MM.1S (cell line): ENCODE data around the gene AGBL4.

Experiments used
- DNase-seq: peaks from one replicate; pipeline ENCODE4 v3.0.0-alpha.2; 2015
- H2AFZ ChIP-seq: fragments of 300-600 bp; sonication (generic); 2 replicates; pipeline ENCODE4 v1.6.0; 2016; ENCODE audit warnings: antibody characterized with exemption, low read length
- H3F3A ChIP-seq: fragments of 300-600 bp; sonication (generic); 2 replicates; pipeline ENCODE4 v1.6.1; 2016; ENCODE audit warnings: mild to moderate bottlenecking, antibody characterized with exemption, low read length, moderate library complexity, mixed read lengths; ENCODE audit not compliant: insufficient read depth
- H3K27ac ChIP-seq: fragments of 300-600 bp; sonication (generic); 2 replicates; pipeline ENCODE4 v1.5.1; 2016; ENCODE audit warnings: mild to moderate bottlenecking, low read length
- H3K27me3 ChIP-seq: fragments of 300-600 bp; sonication (generic); replicated peaks from 2 replicates; pipeline ENCODE4 v1.6.0; 2016; ENCODE audit warnings: low read length; ENCODE audit not compliant: insufficient read depth
- H3K36me3 ChIP-seq: fragments of 300-600 bp; sonication (generic); replicated peaks from 2 replicates; pipeline ENCODE4 v1.6.1; 2016; ENCODE audit warnings: mild to moderate bottlenecking, low read length, mixed read lengths; ENCODE audit not compliant: insufficient read depth
- H3K4me1 ChIP-seq: fragments of 300-600 bp; sonication (generic); 2 replicates; pipeline ENCODE4 v1.6.1; 2016; ENCODE audit warnings: low read length, mixed read lengths
- H3K4me2 ChIP-seq: fragments of 300-600 bp; sonication (generic); 2 replicates; pipeline ENCODE4 v1.6.0; 2016; ENCODE audit warnings: low read depth, low read length
- H3K4me3 ChIP-seq: fragments of 300-600 bp; sonication (generic); 2 replicates; pipeline ENCODE4 v1.5.1; 2016; ENCODE audit warnings: low read length, mixed read lengths
- H3K79me2 ChIP-seq: fragments of 300-600 bp; sonication (generic); 2 replicates; pipeline ENCODE4 v1.6.1; 2016; ENCODE audit warnings: mixed run types, low read length, mixed read lengths
- H3K9ac ChIP-seq: fragments of 300-600 bp; sonication (generic); 2 replicates; pipeline ENCODE4 v1.6.1; 2016; ENCODE audit warnings: low read length, mixed read lengths
- H3K9me2 ChIP-seq: fragments of 300-600 bp; sonication (generic); replicated peaks from 2 replicates; pipeline ENCODE4 v1.6.1; 2016; ENCODE audit warnings: mild to moderate bottlenecking, low read length, mixed read lengths; ENCODE audit not compliant: insufficient read depth
- H3K9me3 ChIP-seq: fragments of 300-600 bp; sonication (generic); replicated peaks from 2 replicates; pipeline ENCODE4 v1.6.1; 2016; ENCODE audit warnings: mild to moderate bottlenecking, low read length, mixed read lengths; ENCODE audit not compliant: insufficient read depth
- H4K20me1 ChIP-seq: fragments of 300-600 bp; sonication (generic); 2 replicates; pipeline ENCODE4 v1.6.1; 2016; ENCODE audit warnings: mild to moderate bottlenecking, low read length, moderate library complexity, mixed read lengths; ENCODE audit not compliant: insufficient read depth
- CTCF ChIP-seq: fragments of 300-600 bp; sonication (generic); IDR thresholded peaks from 2 replicates; pipeline ENCODE4 v1.5.1; 2016; ENCODE audit warnings: antibody characterized with exemption, low read length, mixed read lengths
- EZH2 ChIP-seq: fragments of 300-600 bp; sonication (generic); optimal IDR thresholded peaks from 2 replicates; pipeline ENCODE3; 2017; ENCODE audit warnings: low read depth, mild to moderate bottlenecking, antibody characterized with exemption, low read length, mixed read lengths
- EZH2phosphoT487 ChIP-seq: fragments of 300-600 bp; sonication (generic); IDR thresholded peaks from 2 replicates; pipeline ENCODE4 v1.6.1; 2018; ENCODE audit warnings: antibody characterized with exemption, low read length

Gene AGBL4

GRCh38 chr1:49051647-49052046 lies 972.1 kb downstream of the AGBL4 start:
- Histone ChIP-seq H2AFZ (no peak overlapping the region), H3K9me2 (no peaks in the 10 kb centered on the region), H3K79me2 (no peaks in the 10 kb centered on the region), H3K36me3 (no peaks in the 10 kb centered on the region), H3K4me2 (no peak overlapping the region), H3K9me3 (no peaks in the 10 kb centered on the region), H3K4me3 (no peak overlapping the region), H3K27me3 (no peaks in the 10 kb centered on the region), H3K27ac (no peak overlapping the region), H3K4me1 (no peaks in the 10 kb centered on the region), H3F3A (no peaks in the 10 kb centered on the region), H4K20me1 (no peaks in the 10 kb centered on the region), H3K9ac (no peak overlapping the region)
- no peak for DNase-seq
- TF ChIP-seq EZH2phosphoT487 (no peak), EZH2 (no peak), CTCF (no peak)

GRCh38 chr1:49050041-49050440 lies 973.7 kb downstream of the AGBL4 start:
- Histone ChIP-seq H3K36me3 (no peaks in the 10 kb centered on the region), H3K27ac (no peak overlapping the region), H3K4me1 (no peaks in the 10 kb centered on the region), H3K4me2 (no peak overlapping the region), H3K9ac (no peak overlapping the region), H3K9me2 (no peaks in the 10 kb centered on the region), H3K79me2 (no peaks in the 10 kb centered on the region), H3K4me3 (no peak overlapping the region), H2AFZ (no peak overlapping the region), H4K20me1 (no peaks in the 10 kb centered on the region), H3F3A (no peaks in the 10 kb centered on the region), H3K27me3 (no peaks in the 10 kb centered on the region), H3K9me3 (no peaks in the 10 kb centered on the region)
- TF ChIP-seq EZH2 = no peak
- TF ChIP-seq EZH2phosphoT487 = no peak
- TF ChIP-seq CTCF = no peak
- DNase-seq = no peak

GRCh38 chr1:49048188-49048587 lies 975.6 kb downstream of the AGBL4 start:
- Histone ChIP-seq H3K9ac (no peak overlapping the region), H3K79me2 (no peaks in the 10 kb centered on the region), H3K27me3 (no peaks in the 10 kb centered on the region), H3K4me3 (no peak overlapping the region), H3K27ac (no peak overlapping the region), H4K20me1 (no peaks in the 10 kb centered on the region), H3K4me1 (no peaks in the 10 kb centered on the region), H3F3A (no peaks in the 10 kb centered on the region), H3K9me3 (no peaks in the 10 kb centered on the region), H3K9me2 (no peaks in the 10 kb centered on the region), H3K4me2 (no peak overlapping the region), H2AFZ (no peak overlapping the region), H3K36me3 (no peaks in the 10 kb centered on the region)
- no peak for DNase-seq
- no peak for TF ChIP-seq EZH2phosphoT487
- TF ChIP-seq EZH2 = no peak
- TF ChIP-seq CTCF = no peak
